HG02642 (cell line): Measurements from ENCODE around the gene CCDC9B.

Experiments used
- ATAC-seq: cut with Tn5 transposase; IDR thresholded peaks from one replicate; pipeline ENCODE4 v1.9.1; 2021; ENCODE audit warnings: mild to moderate bottlenecking; ENCODE audit not compliant: unreplicated experiment, poor library complexity

CCDC9B gene

GRCh38 chr15:40296561-40297230, 44.0 kb downstream of the CCDC9B start:
- no peak for ATAC-seq

GRCh38 chr15:40295877-40296560, 44.7 kb downstream of the CCDC9B start:
- no peak for ATAC-seq

- no peak for ATAC-seq
These were observed 45.4 kb downstream of the CCDC9B start for GRCh38 chr15:40295297-40295696.

DNA sequence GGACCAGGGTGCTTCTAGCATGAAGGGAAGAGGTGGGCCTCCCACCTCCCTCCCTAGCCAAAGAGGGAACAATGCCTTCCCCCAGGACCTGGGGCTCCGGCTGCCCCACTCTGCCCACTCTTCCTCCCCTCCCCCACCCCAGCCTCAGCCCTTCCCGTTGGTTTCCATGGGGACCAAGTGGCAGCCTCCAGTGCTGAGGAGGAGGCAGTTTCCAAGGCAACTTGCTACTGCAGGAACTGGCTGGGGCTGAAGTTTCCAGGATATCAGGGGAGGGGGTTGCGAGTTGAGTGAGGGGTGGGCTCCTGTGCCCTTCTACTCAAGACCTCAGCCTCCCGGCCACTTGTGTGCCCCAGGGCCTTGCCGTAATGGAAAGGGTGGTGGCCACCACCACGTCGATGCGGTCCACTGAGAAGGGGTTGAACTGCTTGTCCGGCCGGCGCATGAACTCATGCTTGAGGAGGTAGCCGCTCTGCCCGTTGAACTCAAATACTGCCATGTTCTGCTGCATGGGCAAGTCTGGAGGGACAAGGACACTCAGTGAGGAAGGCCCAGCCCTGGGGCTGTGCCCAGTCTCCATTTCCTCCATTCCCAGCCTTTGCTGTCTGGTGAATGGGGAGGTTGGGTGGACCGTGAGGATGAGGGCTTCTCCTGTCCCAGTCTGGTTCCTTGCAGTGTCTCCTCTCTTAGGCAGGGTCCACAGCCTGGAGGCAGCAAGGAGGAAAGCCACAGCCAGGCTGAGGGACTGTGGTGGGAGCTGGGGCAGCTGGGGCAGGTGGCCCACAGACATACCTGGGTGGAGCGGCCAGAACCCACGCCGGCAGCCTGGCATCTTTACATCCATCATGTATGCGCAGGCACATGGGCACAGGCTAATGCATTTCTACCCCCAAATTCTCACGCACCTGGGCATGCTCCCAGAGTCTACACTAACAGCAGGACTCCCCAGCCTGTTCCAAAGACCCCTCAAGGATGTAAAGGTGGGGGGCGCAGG, 46.5 kb downstream of the CCDC9B start:
- ATAC-seq, result no peak

DNA sequence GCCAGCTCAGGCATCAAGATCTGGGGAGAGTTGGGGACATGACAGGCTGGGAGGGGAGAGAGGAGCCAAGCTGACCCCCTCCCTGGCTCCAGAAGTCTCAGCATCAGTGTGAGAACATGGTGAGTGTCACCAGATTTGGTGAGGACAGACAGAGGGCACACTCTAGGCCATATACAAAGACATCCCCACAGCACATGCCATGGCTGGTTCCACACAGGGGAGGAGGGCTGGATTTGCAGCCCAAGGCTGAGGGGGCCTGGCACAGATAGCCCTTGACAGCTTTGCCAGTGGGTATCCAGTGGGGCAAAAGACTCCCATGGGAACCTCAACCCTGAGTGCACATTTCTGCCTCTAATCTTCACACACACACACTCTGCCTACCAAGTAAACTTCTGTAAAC, 47.7 kb downstream of the CCDC9B start:
- no peak for ATAC-seq

DNA sequence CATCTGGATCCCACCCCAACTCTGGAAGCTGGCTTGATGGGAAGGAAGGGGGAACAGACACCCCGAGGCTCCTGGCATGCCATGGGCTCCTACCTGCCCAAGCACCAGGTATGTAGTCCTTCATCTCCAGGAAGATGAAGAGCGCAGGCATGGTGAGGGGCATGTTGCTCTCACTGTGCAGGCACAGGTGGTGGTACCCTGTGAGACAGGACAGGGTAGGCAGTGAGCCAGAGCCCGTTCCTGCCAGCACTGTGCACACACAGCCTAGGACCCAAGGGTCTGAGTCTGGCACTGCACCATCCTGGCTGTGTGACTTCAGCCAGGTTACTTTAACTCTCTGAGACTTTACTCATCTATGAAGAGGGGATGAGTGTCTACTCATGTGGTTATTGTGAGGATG, 48.5 kb downstream of the CCDC9B start:
- no peak for ATAC-seq

- ATAC-seq, result no peak
These were observed 49.7 kb downstream of the CCDC9B start for GRCh38 chr15:40290918-40291574.

GRCh38 chr15:40290545-40290917, 50.2 kb downstream of the CCDC9B start:
- no peak for ATAC-seq

DNA sequence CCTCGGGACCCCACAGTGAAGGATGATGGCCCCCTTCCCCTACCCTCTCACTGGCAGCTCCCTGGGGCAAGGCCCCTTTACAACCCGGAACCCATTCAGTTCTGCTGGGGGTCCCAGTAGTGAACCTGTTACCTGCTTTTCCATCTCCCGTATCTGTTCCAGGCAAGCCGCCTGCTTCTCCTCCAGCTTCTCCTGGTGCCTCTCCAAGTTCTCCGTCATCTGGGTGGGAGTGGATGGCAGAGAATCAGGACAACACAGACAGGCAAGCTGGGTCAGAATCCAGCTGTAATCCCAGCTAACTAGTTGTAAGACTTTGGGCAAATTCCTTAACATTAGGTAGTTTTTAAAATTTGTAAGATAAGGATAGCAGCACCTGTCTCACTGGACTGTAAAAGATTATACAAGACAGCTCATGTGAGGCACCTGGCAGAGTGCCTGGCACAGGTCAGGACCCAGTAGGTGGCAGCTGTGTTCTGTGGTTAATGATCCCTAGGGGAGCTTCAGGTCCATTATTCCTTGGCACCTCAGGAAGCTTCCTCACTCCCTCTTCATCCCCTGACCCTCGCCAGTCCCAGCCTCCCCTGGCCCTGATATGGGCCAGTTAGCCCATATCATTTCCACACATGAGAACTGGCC, 51.5 kb downstream of the CCDC9B start:
- ATAC-seq, result no peak

DNA sequence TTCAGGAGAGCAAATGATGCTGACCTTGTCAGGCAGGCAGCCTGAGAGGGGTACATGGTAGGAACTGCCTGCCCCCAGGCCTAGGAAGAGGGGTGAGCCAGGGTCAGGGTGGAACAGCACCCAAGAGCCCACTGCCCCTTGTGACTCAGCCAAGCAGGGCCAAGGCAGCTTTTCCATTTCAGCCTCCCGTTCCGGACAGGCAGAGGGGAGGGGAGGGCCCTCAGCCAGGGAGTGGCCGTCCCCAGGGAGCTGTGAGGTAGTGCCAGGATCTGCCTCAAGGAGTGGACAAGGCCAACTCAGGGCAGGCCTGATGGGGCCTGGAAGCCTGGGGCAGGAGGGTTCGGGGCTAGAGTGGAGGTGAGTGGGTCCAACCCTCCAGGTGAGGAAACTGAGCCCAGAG, 52.8 kb downstream of the CCDC9B start:
- no peak for ATAC-seq

DNA sequence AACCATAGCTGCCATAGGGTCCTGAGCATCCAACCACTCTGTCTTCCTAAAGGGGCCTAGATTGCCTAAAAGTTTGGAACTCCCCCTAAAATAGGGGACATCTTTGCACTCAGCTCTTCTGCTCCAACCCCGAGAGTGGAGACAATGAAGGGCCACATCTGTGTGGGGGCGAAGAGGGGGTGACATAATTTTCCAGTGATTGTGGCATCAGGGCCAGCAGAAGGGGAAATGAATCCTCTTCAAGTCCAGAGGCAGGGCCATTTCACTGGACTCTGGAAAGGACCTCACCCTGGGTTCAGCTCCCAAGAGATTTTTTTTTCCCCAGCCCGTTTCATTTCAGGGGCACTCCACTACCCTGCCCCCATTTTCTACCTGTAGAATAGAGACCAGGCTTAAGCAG, 53.2 kb downstream of the CCDC9B start:
- ATAC-seq, result no peak

GRCh38 chr15:40286794-40287193, 53.9 kb downstream of the CCDC9B start:
- ATAC-seq, result no peak

DNA sequence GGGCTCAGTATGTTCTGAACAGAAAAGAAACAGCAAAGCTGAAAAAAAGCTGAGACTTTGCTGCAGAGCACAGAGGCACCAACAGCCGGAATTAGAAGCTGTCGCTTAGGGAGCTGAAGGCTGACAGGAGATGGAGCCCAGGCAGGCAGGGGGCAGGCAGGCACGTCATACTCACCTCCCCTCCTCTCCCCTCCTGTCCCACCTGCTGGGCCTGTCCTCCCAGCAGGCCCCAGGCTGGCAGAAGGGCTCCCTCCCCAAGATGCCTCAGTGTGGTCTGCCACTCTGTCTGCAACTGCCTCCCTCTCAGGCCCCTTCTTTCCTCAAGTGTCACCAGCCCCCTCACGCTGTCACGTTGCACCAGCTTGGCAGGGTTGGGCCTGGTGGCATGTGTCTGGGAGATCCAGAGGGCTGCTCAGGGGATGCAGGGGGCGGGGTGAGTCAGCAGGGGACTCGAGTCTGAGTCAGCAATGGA, 54.6 kb downstream of the CCDC9B start:
- ATAC-seq, result no peak

- no peak for ATAC-seq
These were observed 55.2 kb downstream of the CCDC9B start for GRCh38 chr15:40285554-40286011.

GRCh38 chr15:40285151-40285550, 55.6 kb downstream of the CCDC9B start:
- no peak for ATAC-seq

DNA sequence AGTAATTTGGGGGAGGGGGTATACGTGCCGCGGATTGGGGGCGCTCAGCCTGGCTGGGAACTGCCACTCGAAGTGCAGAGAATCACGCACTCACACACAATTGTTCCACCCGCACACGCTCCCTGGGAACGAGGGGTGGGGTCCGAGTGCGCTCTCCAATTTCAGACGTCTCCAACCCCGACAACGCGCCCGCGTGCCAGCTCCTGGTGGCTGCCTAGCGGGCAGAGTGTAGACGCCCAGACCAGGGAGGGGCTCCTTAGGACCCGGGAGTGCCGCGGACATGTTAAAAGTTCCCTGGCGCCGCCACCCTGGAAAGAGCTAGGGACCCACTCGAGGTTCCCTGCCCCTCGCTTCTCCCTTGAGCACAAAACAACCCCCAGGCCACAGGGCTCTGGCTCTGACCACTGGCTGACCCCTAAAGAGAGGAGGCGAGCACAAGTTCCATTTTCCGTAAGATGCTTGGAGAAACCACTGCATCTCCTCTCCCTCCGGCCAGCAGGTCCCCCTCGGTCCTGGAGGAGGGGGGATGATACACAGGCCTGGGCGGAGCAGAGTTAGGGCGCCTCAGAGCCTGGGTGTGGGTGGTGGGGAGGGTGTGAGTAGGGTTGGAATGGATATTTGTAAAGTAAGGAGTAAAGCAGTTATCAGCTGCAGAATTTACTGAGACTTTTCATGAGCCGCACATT, 57.0 kb downstream of the CCDC9B start:
- no peak for ATAC-seq

- ATAC-seq, result peak; percentile 35
These were observed 57.7 kb downstream of the CCDC9B start, which contains the start of gene ANKRD63 for GRCh38 chr15:40282869-40283614. Gene ANKRD63 (minus strand): TSS chr15:40283064. CDS start chr15:40282586, 478 bp downstream.

DNA sequence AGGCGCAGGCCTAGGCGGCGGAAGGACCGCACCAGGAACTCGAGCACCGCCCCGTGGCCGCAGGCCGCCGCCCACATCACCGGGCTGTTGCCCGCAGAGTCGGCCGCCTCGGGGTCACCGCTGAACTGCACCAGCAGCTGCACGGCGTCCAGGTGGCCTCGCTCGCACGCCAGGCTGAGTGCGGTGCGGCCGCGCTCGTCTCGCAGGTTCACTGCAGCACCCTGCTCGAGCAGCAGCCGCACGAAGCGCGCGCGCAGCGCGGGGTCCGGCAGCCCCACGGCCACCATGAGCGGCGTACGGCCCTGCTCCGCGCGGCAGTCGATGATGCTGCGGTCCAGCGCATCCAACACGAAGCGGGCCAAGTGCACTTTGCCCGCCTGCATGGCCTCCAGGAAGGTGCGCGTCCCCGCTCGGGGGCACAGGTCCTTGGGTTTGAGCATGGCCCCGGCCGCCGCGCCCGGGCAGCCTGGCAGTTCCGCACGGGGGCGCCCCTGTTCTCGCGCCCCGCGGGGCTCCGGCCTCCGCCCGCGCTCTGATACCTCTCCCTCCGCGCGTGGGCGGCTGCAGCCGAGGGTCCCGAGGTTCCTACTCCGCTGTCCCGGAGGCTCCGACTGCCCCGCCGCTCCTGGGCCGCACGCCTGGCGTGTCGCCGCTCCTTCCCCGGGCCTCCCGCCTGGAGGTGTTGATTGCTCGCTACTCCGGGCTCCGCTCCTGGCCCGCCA, 58.4 kb downstream of the CCDC9B start:
- peak; percentile 44 for ATAC-seq
